GM23338 (cell line): ENCODE results near the gene TXNDC9. TPM values are rescaled to one million over a fixed set of nuclear protein-coding genes. Genes with fewer than 3 reads are reported as not detected.

Source experiments
- ATAC-seq: fragments of 200-7000 bp; cut with Tn5 transposase; 3 replicates; pipeline ENCODE4 v1.9.1; 2020
- DNase-seq: peaks from one replicate; pipeline ENCODE4 v3.0.0-alpha.2; 2015; ENCODE audit warnings: low spot score
- H2AFZ ChIP-seq: fragments of 200-600 bp; sonication (generic); 2 replicates; pipeline ENCODE4 v1.8.0; 2016; ENCODE audit warnings: antibody characterized with exemption, mild to moderate bottlenecking, moderate library complexity
- H3F3A ChIP-seq: fragments of 200-600 bp; sonication (generic); replicated peaks from 2 replicates; pipeline ENCODE4 v1.8.0; 2017; ENCODE audit warnings: antibody characterized with exemption, mixed run types, low read depth
- H3K27ac ChIP-seq: fragments of 200-600 bp; sonication (generic); 2 replicates; pipeline ENCODE4 v1.6.1; 2016; ENCODE audit warnings: low read depth
- H3K27me3 ChIP-seq: fragments of 200-600 bp; sonication (generic); 2 replicates; pipeline ENCODE4 v1.8.0; 2016; ENCODE audit warnings: mild to moderate bottlenecking, mixed run types, moderate library complexity; ENCODE audit not compliant: insufficient read depth
- H3K36me3 ChIP-seq: fragments of 200-600 bp; sonication (generic); 2 replicates; pipeline ENCODE4 v1.8.0; 2016; ENCODE audit warnings: mild to moderate bottlenecking; ENCODE audit not compliant: insufficient read depth
- H3K4me1 ChIP-seq: fragments of 200-600 bp; sonication (generic); 2 replicates; pipeline ENCODE4 v1.8.0; 2016; ENCODE audit warnings: mild to moderate bottlenecking, moderate library complexity; ENCODE audit not compliant: insufficient read depth
- H3K4me2 ChIP-seq: fragments of 200-600 bp; sonication (generic); 2 replicates; pipeline ENCODE4 v1.7.1; 2017; ENCODE audit warnings: mixed run types
- H3K4me3 ChIP-seq: fragments of 200-600 bp; sonication (generic); 2 replicates; pipeline ENCODE4 v1.6.1; 2016; ENCODE audit warnings: mixed run types
- H3K79me2 ChIP-seq: fragments of 200-600 bp; sonication (generic); replicated peaks from 2 replicates; pipeline ENCODE4 v1.8.0; 2017; ENCODE audit warnings: mild to moderate bottlenecking; ENCODE audit not compliant: insufficient read depth
- H3K9me2 ChIP-seq: fragments of 200-600 bp; sonication (generic); 2 replicates; pipeline ENCODE4 v1.8.0; 2017; ENCODE audit not compliant: insufficient read depth
- H4K20me1 ChIP-seq: fragments of 200-600 bp; sonication (generic); replicated peaks from 2 replicates; pipeline ENCODE4 v1.8.0; 2017; ENCODE audit warnings: mild to moderate bottlenecking; ENCODE audit not compliant: insufficient read depth
- H3K27ac Mint-ChIP-seq: 2 replicates; pipeline ENCODE4 v1.8.0; 2020; ENCODE audit warnings: inconsistent platforms, mild to moderate bottlenecking, moderate library complexity, mixed read lengths
- H3K27me3 Mint-ChIP-seq: 3 replicates; pipeline ENCODE4 v1.8.0; 2022; ENCODE audit warnings: low read depth, mild to moderate bottlenecking, moderate library complexity, mixed read lengths, inconsistent platforms; ENCODE audit not compliant: insufficient read depth, poor library complexity
- H3K36me3 Mint-ChIP-seq: 3 replicates; pipeline ENCODE4 v1.8.0; 2021; ENCODE audit warnings: low read depth, mild to moderate bottlenecking, inconsistent platforms, moderate library complexity, mixed read lengths
- H3K4me1 Mint-ChIP-seq: 3 replicates; pipeline ENCODE4 v1.8.0; 2020; ENCODE audit warnings: mild to moderate bottlenecking, inconsistent platforms, mixed read lengths
- H3K4me3 Mint-ChIP-seq: 3 replicates; pipeline ENCODE4 v1.8.0; 2021; ENCODE audit warnings: moderate library complexity, mild to moderate bottlenecking, inconsistent platforms, mixed read lengths
- H3K9me3 Mint-ChIP-seq: 3 replicates; pipeline ENCODE4 v1.8.0; 2020; ENCODE audit warnings: moderate library complexity, mild to moderate bottlenecking, inconsistent platforms, mixed read lengths
- CREB1 ChIP-seq: fragments of 250-450 bp; sonication (Bioruptor Pico); IDR thresholded peaks from 2 replicates; pipeline ENCODE4 v1.5.0; 2020; ENCODE audit warnings: low read depth, mild to moderate bottlenecking, moderate library complexity
- CTCF ChIP-seq, 2 experiments: fragments of 200-600 bp in 1 of 2; sonication (generic) in 1 of 2; conservative IDR thresholded peaks; 2 replicates each; pipeline versions ENCODE4 v1.5.1 to v1.6.1; 2016 to 2017; ENCODE audit warnings: antibody characterized with exemption in 2 of 2, low read depth in 2 of 2, mild to moderate bottlenecking in 2 of 2, moderate library complexity in 1 of 2
- EZH2 ChIP-seq: fragments of 200-600 bp; sonication (generic); IDR thresholded peaks from one replicate; pipeline ENCODE4 v1.8.0; 2017; ENCODE audit warnings: antibody characterized with exemption, mild to moderate bottlenecking, low read depth; ENCODE audit not compliant: unreplicated experiment
- EZH2phosphoT487 ChIP-seq: fragments of 200-600 bp; sonication (generic); IDR thresholded peaks from one replicate; pipeline ENCODE4 v1.8.1; 2018; ENCODE audit warnings: antibody characterized with exemption; ENCODE audit not compliant: unreplicated experiment
- JUNB ChIP-seq: IDR thresholded peaks from one replicate; pipeline ENCODE4 v1.6.1; 2016; ENCODE audit warnings: antibody characterized with exemption; ENCODE audit not compliant: unreplicated experiment
- NANOG ChIP-seq: IDR thresholded peaks from 2 replicates; pipeline ENCODE4 v1.6.1; 2016; ENCODE audit warnings: antibody characterized with exemption, borderline replicate concordance
- POLR2AphosphoS5 ChIP-seq: IDR thresholded peaks from 2 replicates; pipeline ENCODE4 v1.6.1; 2016; ENCODE audit warnings: antibody characterized with exemption, low read depth
- REST ChIP-seq: IDR thresholded peaks from one replicate; pipeline ENCODE4 v1.6.1; 2018; ENCODE audit warnings: antibody characterized with exemption; ENCODE audit not compliant: unreplicated experiment
- STAT1 ChIP-seq: IDR thresholded peaks from one replicate; pipeline ENCODE4 v1.6.1; 2016; ENCODE audit warnings: antibody characterized with exemption; ENCODE audit not compliant: unreplicated experiment
- ZNF114 ChIP-seq: fragments of 250-450 bp; sonication (Bioruptor Pico); IDR thresholded peaks from 2 replicates; pipeline ENCODE4 v1.5.0; 2020; ENCODE audit warnings: mild to moderate bottlenecking, moderate library complexity
- ZNF331 ChIP-seq: fragments of 250-450 bp; sonication (Bioruptor Pico); IDR thresholded peaks from 2 replicates; pipeline ENCODE4 v1.5.0; 2020; ENCODE audit warnings: low read depth, mild to moderate bottlenecking, moderate library complexity
- polyA plus RNA-seq: library from polyadenylated mRNA; unstranded; fragments of >200 nt; fragmentation: Nextera tagmentation; extraction: Ambion mirVana; gene quantifications from 2 replicates; pipeline ENCODE4 v1.2.1, GENCODE V29; 2016
- total RNA-seq: library from RNA; depleted of rRNA; stranded (reverse); fragments of >200 nt; shearing (Covaris generic); gene quantifications from 2 replicates; pipeline ENCODE4 v1.2.3, GENCODE V29; 2014
- TF ChIP-seq, protein P1 (sequence below): IDR thresholded peaks from 2 replicates; pipeline ENCODE4 v1.6.1; 2016; ENCODE audit warnings: antibody characterized with exemption
- TF ChIP-seq, protein P2 (sequence below): fragments of 250-450 bp; sonication (Bioruptor Pico); IDR thresholded peaks from 2 replicates; pipeline ENCODE4 v1.5.0; 2020; ENCODE audit warnings: mild to moderate bottlenecking, moderate library complexity

TXNDC9 gene
- total and polyA plus RNA-seq, 2 experiments from 2014 or later, result 54.4 to 67.4 TPM

DNA sequence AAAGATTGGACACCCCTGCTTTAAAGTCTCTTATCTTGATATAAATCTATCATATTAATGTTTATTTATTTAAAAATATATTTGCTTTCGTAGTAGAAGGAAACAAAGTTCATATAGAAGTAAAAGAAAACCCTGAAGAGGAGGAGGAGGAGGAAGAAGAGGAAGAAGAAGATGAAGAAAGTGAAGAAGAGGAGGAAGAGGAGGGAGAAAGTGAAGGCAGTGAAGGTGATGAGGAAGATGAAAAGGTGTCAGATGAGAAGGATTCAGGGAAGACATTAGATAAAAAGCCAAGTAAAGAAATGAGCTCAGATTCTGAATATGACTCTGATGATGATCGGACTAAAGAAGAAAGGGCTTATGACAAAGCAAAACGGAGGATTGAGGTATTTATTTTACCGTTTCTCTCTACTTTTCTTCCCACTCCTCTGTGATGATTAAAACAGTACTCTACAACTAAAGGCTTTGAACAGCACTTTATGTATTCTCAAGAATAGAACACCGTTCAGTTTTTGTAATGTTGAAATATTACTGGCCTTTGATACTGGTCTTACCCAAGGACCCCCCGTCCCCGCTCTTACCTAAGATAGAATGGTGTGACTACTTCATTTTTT is 40.2 kb upstream of the TXNDC9 start:
- Histone ChIP-seq H3K27me3 (no peaks in the 10 kb centered on the region), H2AFZ (no peak overlapping the region), H3K4me3 (no peak overlapping the region), H3K27ac (no peak overlapping the region), H3K4me1 (peaks cover 4% of the 10 kb centered on the region; the same call in 1 of the 2 replicates), H3K9me2 (no peaks in the 10 kb centered on the region), H3K36me3 (peaks cover 23% of the 10 kb centered on the region), H3K79me2 (no peaks in the 10 kb centered on the region), H3F3A (no peaks in the 10 kb centered on the region), H4K20me1 (no peaks in the 10 kb centered on the region), H3K4me2 (no peak overlapping the region)
- ATAC-seq (no peak), DNase-seq (no peak)
- no peak overlapping the region for H3K27ac Mint-ChIP-seq
- TF ChIP-seq POLR2AphosphoS5 (no peak), CTCF (conservative IDR thresholded peaks at IDR 0.05; ENCODE audit: low read depth in 2 of 2) (no peak), CREB1 (CRISPR knock-in tag) (no peak), NANOG (no peak), EZH2 (no peak), STAT1 (no peak), REST (no peak), ZNF114 (CRISPR knock-in tag) (no peak), JUNB (no peak), ZNF331 (CRISPR knock-in tag) (no peak), EZH2phosphoT487 (no peak)
- TF ChIP-seq, protein P1, sequence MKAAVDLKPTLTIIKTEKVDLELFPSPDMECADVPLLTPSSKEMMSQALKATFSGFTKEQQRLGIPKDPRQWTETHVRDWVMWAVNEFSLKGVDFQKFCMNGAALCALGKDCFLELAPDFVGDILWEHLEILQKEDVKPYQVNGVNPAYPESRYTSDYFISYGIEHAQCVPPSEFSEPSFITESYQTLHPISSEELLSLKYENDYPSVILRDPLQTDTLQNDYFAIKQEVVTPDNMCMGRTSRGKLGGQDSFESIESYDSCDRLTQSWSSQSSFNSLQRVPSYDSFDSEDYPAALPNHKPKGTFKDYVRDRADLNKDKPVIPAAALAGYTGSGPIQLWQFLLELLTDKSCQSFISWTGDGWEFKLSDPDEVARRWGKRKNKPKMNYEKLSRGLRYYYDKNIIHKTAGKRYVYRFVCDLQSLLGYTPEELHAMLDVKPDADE, result no peak
- TF ChIP-seq, protein P2, sequence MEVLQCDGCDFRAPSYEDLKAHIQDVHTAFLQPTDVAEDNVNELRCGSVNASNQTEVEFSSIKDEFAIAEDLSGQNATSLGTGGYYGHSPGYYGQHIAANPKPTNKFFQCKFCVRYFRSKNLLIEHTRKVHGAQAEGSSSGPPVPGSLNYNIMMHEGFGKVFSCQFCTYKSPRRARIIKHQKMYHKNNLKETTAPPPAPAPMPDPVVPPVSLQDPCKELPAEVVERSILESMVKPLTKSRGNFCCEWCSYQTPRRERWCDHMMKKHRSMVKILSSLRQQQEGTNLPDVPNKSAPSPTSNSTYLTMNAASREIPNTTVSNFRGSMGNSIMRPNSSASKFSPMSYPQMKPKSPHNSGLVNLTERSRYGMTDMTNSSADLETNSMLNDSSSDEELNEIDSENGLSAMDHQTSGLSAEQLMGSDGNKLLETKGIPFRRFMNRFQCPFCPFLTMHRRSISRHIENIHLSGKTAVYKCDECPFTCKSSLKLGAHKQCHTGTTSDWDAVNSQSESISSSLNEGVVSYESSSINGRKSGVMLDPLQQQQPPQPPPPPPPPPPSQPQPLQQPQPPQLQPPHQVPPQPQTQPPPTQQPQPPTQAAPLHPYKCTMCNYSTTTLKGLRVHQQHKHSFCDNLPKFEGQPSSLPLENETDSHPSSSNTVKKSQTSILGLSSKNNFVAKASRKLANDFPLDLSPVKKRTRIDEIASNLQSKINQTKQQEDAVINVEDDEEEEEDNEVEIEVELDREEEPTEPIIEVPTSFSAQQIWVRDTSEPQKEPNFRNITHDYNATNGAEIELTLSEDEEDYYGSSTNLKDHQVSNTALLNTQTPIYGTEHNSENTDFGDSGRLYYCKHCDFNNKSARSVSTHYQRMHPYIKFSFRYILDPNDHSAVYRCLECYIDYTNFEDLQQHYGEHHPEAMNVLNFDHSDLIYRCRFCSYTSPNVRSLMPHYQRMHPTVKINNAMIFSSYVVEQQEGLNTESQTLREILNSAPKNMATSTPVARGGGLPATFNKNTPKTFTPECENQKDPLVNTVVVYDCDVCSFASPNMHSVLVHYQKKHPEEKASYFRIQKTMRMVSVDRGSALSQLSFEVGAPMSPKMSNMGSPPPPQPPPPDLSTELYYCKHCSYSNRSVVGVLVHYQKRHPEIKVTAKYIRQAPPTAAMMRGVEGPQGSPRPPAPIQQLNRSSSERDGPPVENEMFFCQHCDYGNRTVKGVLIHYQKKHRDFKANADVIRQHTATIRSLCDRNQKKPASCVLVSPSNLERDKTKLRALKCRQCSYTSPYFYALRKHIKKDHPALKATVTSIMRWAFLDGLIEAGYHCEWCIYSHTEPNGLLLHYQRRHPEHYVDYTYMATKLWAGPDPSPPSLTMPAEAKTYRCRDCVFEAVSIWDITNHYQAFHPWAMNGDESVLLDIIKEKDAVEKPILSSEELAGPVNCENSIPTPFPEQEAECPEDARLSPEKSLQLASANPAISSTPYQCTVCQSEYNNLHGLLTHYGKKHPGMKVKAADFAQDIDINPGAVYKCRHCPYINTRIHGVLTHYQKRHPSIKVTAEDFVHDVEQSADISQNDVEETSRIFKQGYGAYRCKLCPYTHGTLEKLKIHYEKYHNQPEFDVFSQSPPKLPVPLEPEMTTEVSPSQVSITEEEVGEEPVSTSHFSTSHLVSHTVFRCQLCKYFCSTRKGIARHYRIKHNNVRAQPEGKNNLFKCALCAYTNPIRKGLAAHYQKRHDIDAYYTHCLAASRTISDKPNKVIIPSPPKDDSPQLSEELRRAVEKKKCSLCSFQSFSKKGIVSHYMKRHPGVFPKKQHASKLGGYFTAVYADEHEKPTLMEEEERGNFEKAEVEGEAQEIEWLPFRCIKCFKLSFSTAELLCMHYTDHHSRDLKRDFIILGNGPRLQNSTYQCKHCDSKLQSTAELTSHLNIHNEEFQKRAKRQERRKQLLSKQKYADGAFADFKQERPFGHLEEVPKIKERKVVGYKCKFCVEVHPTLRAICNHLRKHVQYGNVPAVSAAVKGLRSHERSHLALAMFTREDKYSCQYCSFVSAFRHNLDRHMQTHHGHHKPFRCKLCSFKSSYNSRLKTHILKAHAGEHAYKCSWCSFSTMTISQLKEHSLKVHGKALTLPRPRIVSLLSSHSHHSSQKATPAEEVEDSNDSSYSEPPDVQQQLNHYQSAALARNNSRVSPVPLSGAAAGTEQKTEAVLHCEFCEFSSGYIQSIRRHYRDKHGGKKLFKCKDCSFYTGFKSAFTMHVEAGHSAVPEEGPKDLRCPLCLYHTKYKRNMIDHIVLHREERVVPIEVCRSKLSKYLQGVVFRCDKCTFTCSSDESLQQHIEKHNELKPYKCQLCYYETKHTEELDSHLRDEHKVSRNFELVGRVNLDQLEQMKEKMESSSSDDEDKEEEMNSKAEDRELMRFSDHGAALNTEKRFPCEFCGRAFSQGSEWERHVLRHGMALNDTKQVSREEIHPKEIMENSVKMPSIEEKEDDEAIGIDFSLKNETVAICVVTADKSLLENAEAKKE, result no peak
- H3K9me3 Mint-ChIP-seq, result no peaks in the 10 kb centered on the region; the same call in 2 of the 3 replicates
- no peaks in the 10 kb centered on the region for H3K27me3 Mint-ChIP-seq
- peaks cover 8% of the 10 kb centered on the region; the same call in 2 of the 3 replicates for H3K4me1 Mint-ChIP-seq
- H3K4me3 Mint-ChIP-seq, result no peak overlapping the region
- H3K36me3 Mint-ChIP-seq, result peaks cover 89% of the 10 kb centered on the region
